ENCODE results near the gene TXNRD1.

- no peak for TF ChIP-seq CTCF (IDR thresholded peaks at IDR 0.05)
- no peak for TF ChIP-seq ZFX (IDR thresholded peaks at IDR 0.05; ENCODE audit: borderline replicate concordance)
These were observed 157.2 kb downstream of the TXNRD1 start for GRCh38 chr12:104372721-104373335.
